K562 (cell line): ENCODE results near the gene SNAPC2. TPM values are rescaled to one million over a fixed set of nuclear protein-coding genes. Genes with fewer than 3 reads are reported as not detected.

ENCODE experiments used
- CREM ChIP-seq: IDR thresholded peaks from 2 replicates; pipeline ENCODE4 v1.6.1; 2014; ENCODE audit warnings: antibody characterized with exemption, low read depth
- FOXK1 ChIP-seq: sonication (generic); formaldehyde crosslinking; IDR thresholded peaks from 2 replicates; pipeline ENCODE4 v1.8.0; 2022; ENCODE audit warnings: missing genetic modification reagents, mild to moderate bottlenecking, borderline replicate concordance
- FOXP4 ChIP-seq: sonication (generic); formaldehyde crosslinking; IDR thresholded peaks from 2 replicates; pipeline ENCODE4 v1.8.0; 2022; ENCODE audit warnings: mild to moderate bottlenecking, missing genetic modification reagents, borderline replicate concordance
- PHF8 ChIP-seq: fragments of 200-600 bp; sonication (generic); IDR thresholded peaks from 2 replicates; pipeline ENCODE4 v1.6.1; 2012; ENCODE audit warnings: mixed run types, mild to moderate bottlenecking, inconsistent platforms, low read length, moderate library complexity, borderline replicate concordance
- ZBTB43 ChIP-seq: sonication (generic); formaldehyde crosslinking; IDR thresholded peaks from 2 replicates; pipeline ENCODE4 v1.8.0; 2023; ENCODE audit warnings: mild to moderate bottlenecking, missing genetic modification reagents
- ZBTB49 ChIP-seq: sonication (generic); formaldehyde crosslinking; IDR thresholded peaks from 2 replicates; pipeline ENCODE4 v1.8.0; 2022; ENCODE audit warnings: missing genetic modification reagents, mild to moderate bottlenecking, borderline replicate concordance
- ZMIZ1 ChIP-seq, 2 experiments: fragments of 150-350 bp in 1 of 2; IDR thresholded peaks; 2 replicates each; pipeline ENCODE4 v1.6.1; 2012 to 2016; ENCODE audit warnings: low read depth in 2 of 2, low read length in 2 of 2, mild to moderate bottlenecking in 1 of 2, moderate library complexity in 1 of 2
- ZNF24 ChIP-seq: fragments of 450-650 bp; IDR thresholded peaks from 2 replicates; pipeline ENCODE4 v1.6.1; 2016
- polyA plus RNA-seq, 8 experiments: library from polyadenylated mRNA; depleted of rRNA in 4 of 8; stranded (reverse) in 5 of 8; unstranded in 3 of 8; fragments of >200 nt; fragmentation: Nextera tagmentation in 2 of 8; fragmentation: Illumina TruSeq in 1 of 8; extraction: Ambion mirVana in 2 of 8; extraction: Trizol in 1 of 8; gene quantifications; 2 replicates each; pipeline versions ENCODE4 v1.2.1 to v1.2.3, GENCODE V29; 2011 to 2014; ENCODE audit warnings: inconsistent platforms in 1 of 8, missing spikeins in 1 of 8
- total RNA-seq, 7 experiments: library from RNA; depleted of rRNA in 6 of 7; stranded (reverse); fragments of >200 nt in 6 of 7; fragmentation: Illumina TruSeq in 2 of 7; extraction: Trizol in 2 of 7; gene quantifications; 2 replicates each; pipeline versions ENCODE4 v1.2.1 to v1.2.3, GENCODE V29; 2011 to 2021; ENCODE audit warnings: low replicate concordance in 1 of 7
- TF ChIP-seq, protein P1 (sequence below): sonication (generic); formaldehyde crosslinking; IDR thresholded peaks from 2 replicates; pipeline ENCODE4 v1.8.1; 2023; ENCODE audit warnings: mild to moderate bottlenecking, missing genetic modification reagents
- TF ChIP-seq, protein P2 (sequence below): sonication (generic); formaldehyde crosslinking; IDR thresholded peaks from 2 replicates; pipeline ENCODE4 v1.8.1; 2023; ENCODE audit warnings: mild to moderate bottlenecking, missing genetic modification reagents

The SNAPC2 gene
- total and polyA plus RNA-seq, 9 of the 15 experiments (the other 6 are each of a cell fraction or from before 2014, with no cell fraction given) = 0.59 to 45.1 (median 15.3) TPM

GRCh38 chr19:7942981-7943443 is 22.9 kb downstream of the SNAPC2 start (continued):
- TF ChIP-seq ZBTB49 (CRISPR knock-in tag) = 0 out of 2 replicates have a peak, but pooled peaks have one; percentile 46
- 0 out of 2 replicates have a peak, but pooled peaks have one; percentile 12 for TF ChIP-seq FOXP4 (CRISPR knock-in tag)
- TF ChIP-seq PHF8 = no peak
- no peak for TF ChIP-seq ZNF24
- TF ChIP-seq, protein P1, sequence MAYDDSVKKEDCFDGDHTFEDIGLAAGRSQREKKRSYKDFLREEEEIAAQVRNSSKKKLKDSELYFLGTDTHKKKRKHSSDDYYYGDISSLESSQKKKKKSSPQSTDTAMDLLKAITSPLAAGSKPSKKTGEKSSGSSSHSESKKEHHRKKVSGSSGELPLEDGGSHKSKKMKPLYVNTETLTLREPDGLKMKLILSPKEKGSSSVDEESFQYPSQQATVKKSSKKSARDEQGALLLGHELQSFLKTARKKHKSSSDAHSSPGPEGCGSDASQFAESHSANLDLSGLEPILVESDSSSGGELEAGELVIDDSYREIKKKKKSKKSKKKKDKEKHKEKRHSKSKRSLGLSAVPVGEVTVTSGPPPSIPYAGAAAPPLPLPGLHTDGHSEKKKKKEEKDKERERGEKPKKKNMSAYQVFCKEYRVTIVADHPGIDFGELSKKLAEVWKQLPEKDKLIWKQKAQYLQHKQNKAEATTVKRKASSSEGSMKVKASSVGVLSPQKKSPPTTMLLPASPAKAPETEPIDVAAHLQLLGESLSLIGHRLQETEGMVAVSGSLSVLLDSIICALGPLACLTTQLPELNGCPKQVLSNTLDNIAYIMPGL (CRISPR knock-in tag) = 0 out of 2 replicates have a peak, but pooled peaks have one; percentile 48
- TF ChIP-seq CREM = no peak
- TF ChIP-seq ZBTB43 (CRISPR knock-in tag) = 0 out of 2 replicates have a peak, but pooled peaks have one; percentile 70
- TF ChIP-seq, protein P2, sequence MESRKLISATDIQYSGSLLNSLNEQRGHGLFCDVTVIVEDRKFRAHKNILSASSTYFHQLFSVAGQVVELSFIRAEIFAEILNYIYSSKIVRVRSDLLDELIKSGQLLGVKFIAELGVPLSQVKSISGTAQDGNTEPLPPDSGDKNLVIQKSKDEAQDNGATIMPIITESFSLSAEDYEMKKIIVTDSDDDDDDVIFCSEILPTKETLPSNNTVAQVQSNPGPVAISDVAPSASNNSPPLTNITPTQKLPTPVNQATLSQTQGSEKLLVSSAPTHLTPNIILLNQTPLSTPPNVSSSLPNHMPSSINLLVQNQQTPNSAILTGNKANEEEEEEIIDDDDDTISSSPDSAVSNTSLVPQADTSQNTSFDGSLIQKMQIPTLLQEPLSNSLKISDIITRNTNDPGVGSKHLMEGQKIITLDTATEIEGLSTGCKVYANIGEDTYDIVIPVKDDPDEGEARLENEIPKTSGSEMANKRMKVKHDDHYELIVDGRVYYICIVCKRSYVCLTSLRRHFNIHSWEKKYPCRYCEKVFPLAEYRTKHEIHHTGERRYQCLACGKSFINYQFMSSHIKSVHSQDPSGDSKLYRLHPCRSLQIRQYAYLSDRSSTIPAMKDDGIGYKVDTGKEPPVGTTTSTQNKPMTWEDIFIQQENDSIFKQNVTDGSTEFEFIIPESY = 0 out of 2 replicates have a peak, but pooled peaks have one; percentile 26
- peak; percentile 14; the same call in 1 of the 2 replicates for TF ChIP-seq FOXK1 (CRISPR knock-in tag)
- no peak for TF ChIP-seq ZMIZ1 (IDR thresholded peaks at IDR 0.05; ENCODE audit: low read depth in 2 of 2, low read length in 2 of 2)
